T47D (cell line): ENCODE measurements around the gene CIAPIN1.
"Not testable (repeated sequence)": the region's sequence is repeated elsewhere in the genome, so short reads cannot be mapped to it uniquely, and the experiment has no call there.

ENCODE experiments used
- DNase-seq, 2 experiments: peaks; one replicate each; pipeline versions ENCODE4 v3.0.0 to v3.0.0-alpha.2; 2011 to 2012; ENCODE audit warnings: low read depth in 1 of 2, low spot score in 1 of 2
- JUND ChIP-seq: IDR thresholded peaks from 2 replicates; pipeline ENCODE4 v1.6.1; 2012; ENCODE audit warnings: low read depth
- in situ Hi-C: cut with HindIII; loops from 2 replicates; pipeline ENCODE4 v1.10.0; 2016; ENCODE audit warnings: low sequenced_read_pairs, low pct_unique_long_range_greater_than_20kb

The CIAPIN1 gene

GRCh38 chr16:57403965-57404817 lies 43.0 kb downstream of the CIAPIN1 start, which contains the start of gene CCL17:
TSS of gene CCL17 (plus strand) at chr16:57404767. CDS start at chr16:57413933, 9,166 bp downstream.
- in situ Hi-C loops, result no loop called here
- no peak for DNase-seq
- no peak for TF ChIP-seq JUND

GRCh38 chr16:57401943-57402640 lies 45.1 kb downstream of the CIAPIN1 start:
- in situ Hi-C loops, result no loop called here
- DNase-seq, result no peak
- no peak for TF ChIP-seq JUND

GRCh38 chr16:57397493-57397892 lies 49.7 kb downstream of the CIAPIN1 start:
- in situ Hi-C loops, DNase-seq: not testable (repeated sequence)

- no peak for DNase-seq
- in situ Hi-C loops, result no loop called here
- TF ChIP-seq JUND, result no peak
Measured at GRCh38 chr16:57396786-57397185, 50.4 kb downstream of the CIAPIN1 start.

GRCh38 chr16:57395026-57395425 lies 52.2 kb downstream of the CIAPIN1 start:
- TF ChIP-seq JUND, result no peak
- no peak for DNase-seq
- in situ Hi-C loops, result no loop called here

GRCh38 chr16:57394444-57394843 lies 52.7 kb downstream of the CIAPIN1 start:
- peak in 1 of 2 experiments; percentile 83 for DNase-seq
- no peak for TF ChIP-seq JUND
- in situ Hi-C loops, result no loop called here

GRCh38 chr16:57392694-57393093 lies 54.5 kb downstream of the CIAPIN1 start:
- in situ Hi-C loops, result no loop called here
- DNase-seq, result peak; percentile 37 to 85
- TF ChIP-seq JUND, result no peak

- no peak for TF ChIP-seq JUND
- in situ Hi-C loops, result no loop called here
- no peak for DNase-seq
Measured at GRCh38 chr16:57391708-57392107, 55.5 kb downstream of the CIAPIN1 start.

- no peak for TF ChIP-seq JUND
- in situ Hi-C loops, result no loop called here
Measured at GRCh38 chr16:57391300-57391699, 55.9 kb downstream of the CIAPIN1 start.

GRCh38 chr16:57390636-57391295 lies 56.4 kb downstream of the CIAPIN1 start:
- TF ChIP-seq JUND, result no peak
- in situ Hi-C loops, result no loop called here
- no peak for DNase-seq

More at GRCh38 chr16:57391300-57391699, 55.9 kb downstream of the CIAPIN1 start:
- DNase-seq, result no peak

GRCh38 chr16:57389087-57389468 lies 58.1 kb downstream of the CIAPIN1 start:
- in situ Hi-C loops, result no loop called here
- TF ChIP-seq JUND, result no peak
- no peak for DNase-seq

GRCh38 chr16:57388359-57389086 lies 58.7 kb downstream of the CIAPIN1 start:
- in situ Hi-C loops, result no loop called here
- TF ChIP-seq JUND, result no peak
- no peak for DNase-seq
